NCI-H1694 treated with DMSO at 0.1 percent for 48 hours (cell line): ENCODE measurements around the gene LPAR5.

Experiments used
- DNase-seq: peaks from one replicate; lab custom pipeline; 2025; lab: John Stamatoyannopoulos, UW

LPAR5 gene

GRCh38 chr12:6638305-6638704, 2.5 kb upstream of the LPAR5 start:
- DNase-seq = no peak

GRCh38 chr12:6635375-6635855, 344 bp downstream of the LPAR5 start:
- DNase-seq = no peak

GRCh38 chr12:6632026-6632983, 3.5 kb downstream of the LPAR5 start:
- DNase-seq = peak; percentile 63

- no peak for DNase-seq
These were observed 4.2 kb downstream of the LPAR5 start for GRCh38 chr12:6631549-6631961.

GRCh38 chr12:6630736-6631135, 5.0 kb downstream of the LPAR5 start:
- no peak for DNase-seq

- DNase-seq = no peak
These were observed 8.1 kb downstream of the LPAR5 start for GRCh38 chr12:6627616-6628015.

GRCh38 chr12:6626654-6627283, 9.0 kb downstream of the LPAR5 start:
- no peak for DNase-seq

GRCh38 chr12:6620885-6621274, 14.9 kb downstream of the LPAR5 start:
- no peak for DNase-seq

GRCh38 chr12:6620137-6620884, 15.4 kb downstream of the LPAR5 start:
- DNase-seq = no peak

- DNase-seq = no peak
These were observed 17.1 kb downstream of the LPAR5 start for GRCh38 chr12:6618483-6619225.

- no peak for DNase-seq
These were observed 20.0 kb downstream of the LPAR5 start for GRCh38 chr12:6615802-6616201.

GRCh38 chr12:6614513-6615172, 21.1 kb downstream of the LPAR5 start:
- DNase-seq = no peak

GRCh38 chr12:6613776-6614512, 21.8 kb downstream of the LPAR5 start:
- peak; percentile 91 for DNase-seq

- DNase-seq = peak; percentile 57
These were observed 22.6 kb downstream of the LPAR5 start for GRCh38 chr12:6613015-6613775.

- DNase-seq = no peak
These were observed 23.1 kb downstream of the LPAR5 start for GRCh38 chr12:6612652-6613014.

GRCh38 chr12:6612247-6612646, 23.5 kb downstream of the LPAR5 start:
- DNase-seq = no peak

GRCh38 chr12:6608592-6609281, 27.0 kb downstream of the LPAR5 start:
- DNase-seq = peak; percentile 14

GRCh38 chr12:6607751-6608591, 27.8 kb downstream of the LPAR5 start:
- DNase-seq = peak; percentile 73
